Smooth muscle cell (in vitro differentiated cells): ENCODE results near the gene PBX4. TPM values are rescaled to one million over a fixed set of nuclear protein-coding genes. Genes with fewer than 3 reads are reported as not detected.

Experiments used
- DNase-seq: peaks from one replicate; lab custom pipeline; 2025; ENCODE audit not compliant: unreplicated experiment; lab: John Stamatoyannopoulos, UW
- H2AFZ ChIP-seq: fragments of 200-600 bp; sonication (generic); 2 replicates; pipeline ENCODE4 v1.6.0; 2016; ENCODE audit warnings: antibody characterized with exemption, low read depth, mild to moderate bottlenecking
- H3F3A ChIP-seq: fragments of 200-600 bp; sonication (generic); 2 replicates; pipeline ENCODE4 v1.6.0; 2017; ENCODE audit warnings: antibody characterized with exemption, low read depth
- H3K27ac ChIP-seq: fragments of 200-600 bp; sonication (generic); 2 replicates; pipeline ENCODE4 v1.5.1; 2016; ENCODE audit warnings: low read depth, mild to moderate bottlenecking
- H3K27me3 ChIP-seq: fragments of 200-600 bp; sonication (generic); 2 replicates; pipeline ENCODE4 v1.6.1; 2016; ENCODE audit warnings: low read depth, mild to moderate bottlenecking
- H3K36me3 ChIP-seq: fragments of 200-600 bp; sonication (generic); 2 replicates; pipeline ENCODE4 v1.5.1; 2016; ENCODE audit warnings: low read depth
- H3K4me1 ChIP-seq: fragments of 200-600 bp; sonication (generic); 2 replicates; pipeline ENCODE4 v1.5.1; 2016; ENCODE audit warnings: low read depth
- H3K4me2 ChIP-seq: fragments of 200-600 bp; sonication (generic); 2 replicates; pipeline ENCODE4 v1.6.0; 2016; ENCODE audit warnings: mild to moderate bottlenecking
- H3K4me3 ChIP-seq: fragments of 200-600 bp; sonication (generic); 2 replicates; pipeline ENCODE4 v1.5.1; 2016; ENCODE audit warnings: mild to moderate bottlenecking
- H3K79me2 ChIP-seq: fragments of 200-600 bp; sonication (generic); 2 replicates; pipeline ENCODE4 v1.6.0; 2016; ENCODE audit warnings: low read depth, mild to moderate bottlenecking
- H3K9ac ChIP-seq: fragments of 200-600 bp; sonication (generic); 2 replicates; pipeline ENCODE4 v1.6.0; 2016; ENCODE audit warnings: low read depth
- H3K9me3 ChIP-seq: fragments of 200-600 bp; sonication (generic); replicated peaks from 2 replicates; pipeline ENCODE4 v1.5.1; 2016; ENCODE audit warnings: low read depth
- H4K20me1 ChIP-seq: fragments of 200-600 bp; sonication (generic); 2 replicates; pipeline ENCODE4 v1.6.0; 2016; ENCODE audit warnings: low read depth
- WGBS: methylation state at CpG from one replicate; pipeline ENCODE4 v1.1.7; 2016; ENCODE audit warnings: low lambda C conversion rate; 5-methylcytosine and 5-hydroxymethylcytosine counted together
- polyA plus RNA-seq: library from polyadenylated mRNA; unstranded; fragments of >200 nt; fragmentation: Nextera tagmentation; extraction: Ambion mirVana; gene quantifications from 2 replicates; pipeline ENCODE4 v1.2.1, GENCODE V29; 2016
- total RNA-seq: library from RNA; depleted of rRNA; stranded (reverse); fragments of >200 nt; gene quantifications from 2 replicates; pipeline ENCODE4 v1.2.3, GENCODE V29; 2014
- TF ChIP-seq, protein P1 (sequence below): fragments of 200-600 bp; sonication (generic); IDR thresholded peaks from 2 replicates; pipeline ENCODE4 v1.5.1; 2017; ENCODE audit warnings: borderline replicate concordance, mild to moderate bottlenecking, antibody characterized with exemption; ENCODE audit not compliant: insufficient read depth, poor library complexity, severe bottlenecking

The PBX4 gene
- total and polyA plus RNA-seq, 2 experiments from 2014 or later, result 1.7 to 2.5 TPM

DNA sequence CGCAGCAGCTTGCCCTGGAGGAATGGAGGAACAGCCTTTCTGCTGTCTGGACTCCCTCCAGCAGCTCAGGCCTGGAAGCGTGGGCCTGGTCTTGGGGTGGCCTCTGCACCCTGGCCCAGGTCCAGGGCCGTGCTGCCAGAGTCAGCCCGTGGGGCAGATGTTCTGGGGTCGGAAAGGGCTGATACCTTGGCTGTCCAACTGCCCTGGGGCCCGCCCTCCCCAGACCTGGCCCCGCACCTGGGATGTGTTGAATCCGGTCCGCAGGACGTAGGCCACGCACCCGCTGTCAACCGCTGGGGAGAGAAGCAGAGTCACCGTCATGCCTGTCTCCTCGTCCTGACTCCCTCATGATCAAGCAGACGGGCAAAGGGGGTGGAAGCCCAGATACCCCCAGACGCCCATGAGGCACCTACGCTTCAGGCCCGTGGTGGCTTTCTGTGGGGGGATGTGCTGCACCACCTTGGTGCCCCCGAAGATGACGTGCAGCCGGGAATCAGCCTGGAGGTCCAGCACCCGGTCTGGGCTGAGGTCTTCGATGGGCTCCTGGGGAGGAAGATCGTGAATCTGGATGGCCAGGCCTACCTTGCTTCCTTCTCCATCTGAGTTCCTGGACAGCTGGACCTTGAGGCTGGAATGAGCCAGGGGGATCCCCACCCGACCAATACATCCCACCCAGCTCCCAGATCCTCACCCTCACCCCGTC, 37.3 kb upstream of the PBX4 start:
- 97% methylated on average over 25 of the region's 27 CpGs for WGBS
- Histone ChIP-seq H4K20me1 (peaks cover 14% of the 10 kb centered on the region), H3K79me2 (peaks cover 9% of the 10 kb centered on the region), H3K9ac (no peak overlapping the region), H3K4me2 (no peak overlapping the region), H2AFZ (no peak overlapping the region), H3K36me3 (no peaks in the 10 kb centered on the region), H3K27me3 (no peaks in the 10 kb centered on the region), H3K9me3 (no peaks in the 10 kb centered on the region), H3K4me1 (no peaks in the 10 kb centered on the region), H3K4me3 (no peak overlapping the region), H3F3A (no peaks in the 10 kb centered on the region), H3K27ac (no peak overlapping the region)
- no peak for DNase-seq
- TF ChIP-seq, protein P1, sequence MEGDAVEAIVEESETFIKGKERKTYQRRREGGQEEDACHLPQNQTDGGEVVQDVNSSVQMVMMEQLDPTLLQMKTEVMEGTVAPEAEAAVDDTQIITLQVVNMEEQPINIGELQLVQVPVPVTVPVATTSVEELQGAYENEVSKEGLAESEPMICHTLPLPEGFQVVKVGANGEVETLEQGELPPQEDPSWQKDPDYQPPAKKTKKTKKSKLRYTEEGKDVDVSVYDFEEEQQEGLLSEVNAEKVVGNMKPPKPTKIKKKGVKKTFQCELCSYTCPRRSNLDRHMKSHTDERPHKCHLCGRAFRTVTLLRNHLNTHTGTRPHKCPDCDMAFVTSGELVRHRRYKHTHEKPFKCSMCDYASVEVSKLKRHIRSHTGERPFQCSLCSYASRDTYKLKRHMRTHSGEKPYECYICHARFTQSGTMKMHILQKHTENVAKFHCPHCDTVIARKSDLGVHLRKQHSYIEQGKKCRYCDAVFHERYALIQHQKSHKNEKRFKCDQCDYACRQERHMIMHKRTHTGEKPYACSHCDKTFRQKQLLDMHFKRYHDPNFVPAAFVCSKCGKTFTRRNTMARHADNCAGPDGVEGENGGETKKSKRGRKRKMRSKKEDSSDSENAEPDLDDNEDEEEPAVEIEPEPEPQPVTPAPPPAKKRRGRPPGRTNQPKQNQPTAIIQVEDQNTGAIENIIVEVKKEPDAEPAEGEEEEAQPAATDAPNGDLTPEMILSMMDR, result no peak

DNA sequence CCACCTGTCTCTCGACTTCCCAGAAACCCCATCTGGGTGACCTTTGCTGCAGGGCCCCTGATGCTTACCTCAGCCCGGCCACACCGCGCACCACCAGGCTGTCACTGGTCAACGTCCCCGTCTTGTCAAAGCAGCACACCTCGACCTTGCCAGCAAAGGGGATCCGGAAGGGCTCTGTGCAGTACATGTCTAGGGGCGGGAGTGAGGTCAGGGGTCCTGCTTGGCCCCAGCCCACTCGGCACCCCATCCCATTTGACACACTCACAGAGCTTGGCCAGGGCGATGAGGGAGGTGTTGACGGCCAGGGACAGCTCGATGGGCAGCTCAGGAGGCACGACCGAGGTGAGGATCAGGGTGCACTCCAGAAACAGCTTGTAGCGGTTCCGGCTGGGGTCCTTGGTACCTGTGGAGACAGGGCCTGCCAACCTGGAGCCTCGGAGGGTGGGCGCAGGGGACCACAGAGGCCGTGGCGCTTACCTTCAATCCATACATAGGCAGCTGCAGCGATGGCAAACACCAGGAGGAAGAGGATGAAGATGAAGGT, 36.6 kb upstream of the PBX4 start:
- H3K79me2 ChIP-seq, result peaks cover 3% of the 10 kb centered on the region
- no peak overlapping the region for H3K4me2 ChIP-seq
- no peak overlapping the region for H2AFZ ChIP-seq
- H3K4me3 ChIP-seq, result no peak overlapping the region
- no peak overlapping the region for H3K27ac ChIP-seq
- no peaks in the 10 kb centered on the region for H3K4me1 ChIP-seq
- peaks cover 7% of the 10 kb centered on the region for H4K20me1 ChIP-seq
- DNase-seq, result no peak
- no peaks in the 10 kb centered on the region for H3K36me3 ChIP-seq
- H3K9me3 ChIP-seq, result no peaks in the 10 kb centered on the region
- H3K27me3 ChIP-seq, result no peaks in the 10 kb centered on the region
- H3F3A ChIP-seq, result no peaks in the 10 kb centered on the region
- no peak overlapping the region for H3K9ac ChIP-seq
- TF ChIP-seq, protein P1, result no peak
- WGBS, result 99% methylated on average over 22 of the region's 22 CpGs

DNA sequence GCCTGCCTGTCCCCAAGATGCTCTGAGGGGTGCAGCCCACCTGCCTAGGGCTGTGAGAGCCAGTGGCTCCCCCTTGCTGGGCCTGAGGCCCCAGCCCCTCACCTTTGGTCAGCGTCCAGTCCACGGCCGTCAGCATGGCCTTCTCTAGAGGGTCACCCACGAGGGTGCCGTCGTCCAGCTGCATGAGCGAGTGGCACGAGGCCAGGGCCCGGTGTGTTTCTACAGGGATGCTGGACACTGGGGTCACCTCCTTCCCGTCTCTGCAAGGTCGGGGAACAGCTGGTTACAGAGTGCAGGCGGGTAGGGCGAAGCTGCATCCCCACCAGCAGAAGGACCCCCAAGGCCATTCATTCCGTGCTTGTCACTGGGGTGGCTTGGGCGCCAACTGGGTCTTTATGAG, 36.0 kb upstream of the PBX4 start:
- Histone ChIP-seq H3K9ac (no peak overlapping the region), H3K4me3 (no peak overlapping the region), H3K9me3 (no peaks in the 10 kb centered on the region), H4K20me1 (peaks cover under 1% of the 10 kb centered on the region), H2AFZ (no peak overlapping the region), H3K27ac (no peak overlapping the region), H3F3A (no peaks in the 10 kb centered on the region), H3K79me2 (no peaks in the 10 kb centered on the region), H3K4me2 (no peak overlapping the region), H3K27me3 (no peaks in the 10 kb centered on the region), H3K36me3 (no peaks in the 10 kb centered on the region), H3K4me1 (no peaks in the 10 kb centered on the region)
- no peak for DNase-seq
- WGBS, result 96% methylated on average over 12 of the region's 15 CpGs
- TF ChIP-seq, protein P1, result no peak
